GM23248 (cell line): Measurements from ENCODE around the gene ATOSB.

Experiments
- EZH2 ChIP-seq: fragments of 200-600 bp; sonication (generic); IDR thresholded peaks from 2 replicates; pipeline ENCODE4 v1.6.1; 2018; ENCODE audit warnings: antibody characterized with exemption, mild to moderate bottlenecking; ENCODE audit not compliant: insufficient read depth, poor library complexity, severe bottlenecking
- EZH2phosphoT487 ChIP-seq: fragments of 200-600 bp; sonication (generic); IDR thresholded peaks from 2 replicates; pipeline ENCODE4 v1.6.1; 2018; ENCODE audit warnings: antibody characterized with exemption, moderate library complexity, mild to moderate bottlenecking, low read depth; ENCODE audit not compliant: insufficient read depth

DNA sequence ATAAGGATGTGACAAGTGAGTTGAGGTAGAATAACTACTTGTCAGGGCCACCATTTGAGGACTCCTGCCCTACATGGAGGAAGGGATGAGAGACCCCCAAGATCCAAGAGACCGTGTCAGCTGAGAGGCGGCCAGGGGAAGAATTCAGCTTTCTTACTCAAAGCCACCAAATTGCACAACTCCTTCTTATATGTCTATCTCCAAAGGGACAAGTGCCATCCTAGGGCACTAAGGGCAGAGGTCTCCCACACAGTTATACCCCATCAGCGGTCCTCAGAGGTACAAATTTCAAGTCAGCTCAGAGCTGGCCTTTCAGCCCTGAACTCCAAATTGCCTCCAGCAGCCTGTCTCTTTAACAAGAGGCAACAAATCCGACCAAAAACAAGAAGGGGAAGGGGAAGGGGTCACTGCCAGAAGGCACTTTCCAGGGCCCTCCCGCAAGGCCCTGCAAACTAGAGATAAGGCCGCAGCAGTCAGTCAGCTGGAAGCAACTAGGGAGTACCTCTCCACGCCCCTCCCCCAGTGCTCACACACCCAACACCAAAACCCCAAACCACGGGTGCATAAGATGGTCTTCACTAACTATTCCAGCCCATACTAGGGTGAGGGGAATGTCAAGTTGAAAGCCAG is 6.6 kb downstream of the ATOSB start:
- TF ChIP-seq EZH2phosphoT487 (no peak), EZH2 (no peak)
